Measurements from ENCODE around the gene ACTL8. TPM values are rescaled to one million over a fixed set of nuclear protein-coding genes. Genes with fewer than 3 reads are reported as not detected.

The ACTL8 gene
- total RNA-seq, 1 experiment from 2014 or later, result not detected

DNA sequence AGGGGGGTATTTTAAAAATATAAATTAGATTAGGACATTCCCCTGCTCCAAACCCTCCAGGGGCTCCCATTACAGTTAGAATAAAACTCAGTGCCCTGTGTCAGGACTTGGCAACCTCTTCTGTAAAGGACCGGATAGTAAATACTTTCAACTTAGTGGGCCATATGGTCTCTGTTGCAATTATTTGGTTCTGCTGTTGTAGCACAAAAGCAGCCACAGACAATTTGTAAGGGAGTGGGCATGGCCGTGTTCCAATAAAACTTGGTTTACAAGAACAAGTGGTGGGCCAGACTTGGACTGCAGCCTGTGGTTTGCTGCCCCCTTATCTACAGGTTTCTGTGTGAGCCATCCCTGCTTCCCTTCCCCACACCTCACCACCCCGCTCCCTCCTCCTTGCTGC is 92.0 kb downstream of the ACTL8 start:
- CTCF ChIA-PET, result no interaction called here
- H3K9me3 Mint-ChIP-seq (ENCODE audit: low read depth, unreplicated experiment), result no peaks in the 10 kb centered on the region
- no TSS peak for BruUV-seq (replicated peaks)
- intact Hi-C loops (cut with micrococcal nuclease; ENCODE audit: unreplicated experiment), result no loop called here
- H3K27me3 Mint-ChIP-seq (ENCODE audit: unreplicated experiment), result peaks cover 91% of the 10 kb centered on the region
- H3K4me1 Mint-ChIP-seq (ENCODE audit: low read depth, unreplicated experiment), result no peaks in the 10 kb centered on the region
- H3K36me3 Mint-ChIP-seq (ENCODE audit: insufficient read depth, unreplicated experiment), result no peaks in the 10 kb centered on the region
- no peak for DNase-seq
- TF ChIP-seq, protein P1, sequence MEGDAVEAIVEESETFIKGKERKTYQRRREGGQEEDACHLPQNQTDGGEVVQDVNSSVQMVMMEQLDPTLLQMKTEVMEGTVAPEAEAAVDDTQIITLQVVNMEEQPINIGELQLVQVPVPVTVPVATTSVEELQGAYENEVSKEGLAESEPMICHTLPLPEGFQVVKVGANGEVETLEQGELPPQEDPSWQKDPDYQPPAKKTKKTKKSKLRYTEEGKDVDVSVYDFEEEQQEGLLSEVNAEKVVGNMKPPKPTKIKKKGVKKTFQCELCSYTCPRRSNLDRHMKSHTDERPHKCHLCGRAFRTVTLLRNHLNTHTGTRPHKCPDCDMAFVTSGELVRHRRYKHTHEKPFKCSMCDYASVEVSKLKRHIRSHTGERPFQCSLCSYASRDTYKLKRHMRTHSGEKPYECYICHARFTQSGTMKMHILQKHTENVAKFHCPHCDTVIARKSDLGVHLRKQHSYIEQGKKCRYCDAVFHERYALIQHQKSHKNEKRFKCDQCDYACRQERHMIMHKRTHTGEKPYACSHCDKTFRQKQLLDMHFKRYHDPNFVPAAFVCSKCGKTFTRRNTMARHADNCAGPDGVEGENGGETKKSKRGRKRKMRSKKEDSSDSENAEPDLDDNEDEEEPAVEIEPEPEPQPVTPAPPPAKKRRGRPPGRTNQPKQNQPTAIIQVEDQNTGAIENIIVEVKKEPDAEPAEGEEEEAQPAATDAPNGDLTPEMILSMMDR (IDR thresholded peaks at IDR 0.05; ENCODE audit: unreplicated experiment), result no peak
- H3K27ac Mint-ChIP-seq (ENCODE audit: unreplicated experiment), result no peak overlapping the region
- H3K4me3 Mint-ChIP-seq (ENCODE audit: low read depth, unreplicated experiment), result no peak overlapping the region

DNA sequence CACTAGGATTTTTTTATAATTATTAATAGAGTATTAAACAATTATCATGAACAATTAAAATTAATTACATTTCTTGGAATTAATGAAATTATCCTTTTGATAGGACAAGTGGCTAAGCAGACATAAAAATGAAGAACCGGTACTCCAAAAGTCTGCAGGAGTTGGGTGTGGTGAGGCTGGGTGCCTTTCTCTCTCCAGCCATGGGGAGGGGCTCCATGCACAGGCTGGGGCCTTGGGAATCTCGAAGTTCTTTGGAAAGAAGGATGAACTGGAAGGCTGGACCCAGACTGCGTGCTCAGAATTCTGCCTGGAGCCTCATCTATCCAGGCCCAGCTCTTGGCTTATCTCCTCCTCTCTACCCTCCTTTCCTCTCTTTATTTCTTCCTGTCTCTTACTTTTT is 94.1 kb downstream of the ACTL8 start:
- Mint-ChIP-seq H3K36me3 (ENCODE audit: insufficient read depth, unreplicated experiment) (no peaks in the 10 kb centered on the region), H3K27ac (ENCODE audit: unreplicated experiment) (no peak overlapping the region), H3K4me1 (ENCODE audit: low read depth, unreplicated experiment) (no peaks in the 10 kb centered on the region), H3K4me3 (ENCODE audit: low read depth, unreplicated experiment) (no peak overlapping the region), H3K9me3 (ENCODE audit: low read depth, unreplicated experiment) (no peaks in the 10 kb centered on the region), H3K27me3 (ENCODE audit: unreplicated experiment) (peaks cover 84% of the 10 kb centered on the region)
- TF ChIP-seq, protein P1 (IDR thresholded peaks at IDR 0.05; ENCODE audit: unreplicated experiment), result no peak
- intact Hi-C loops (cut with micrococcal nuclease; ENCODE audit: unreplicated experiment), result no loop called here
- no TSS peak for BruUV-seq (replicated peaks)
- DNase-seq, result no peak
- CTCF ChIA-PET, result no interaction called here

DNA sequence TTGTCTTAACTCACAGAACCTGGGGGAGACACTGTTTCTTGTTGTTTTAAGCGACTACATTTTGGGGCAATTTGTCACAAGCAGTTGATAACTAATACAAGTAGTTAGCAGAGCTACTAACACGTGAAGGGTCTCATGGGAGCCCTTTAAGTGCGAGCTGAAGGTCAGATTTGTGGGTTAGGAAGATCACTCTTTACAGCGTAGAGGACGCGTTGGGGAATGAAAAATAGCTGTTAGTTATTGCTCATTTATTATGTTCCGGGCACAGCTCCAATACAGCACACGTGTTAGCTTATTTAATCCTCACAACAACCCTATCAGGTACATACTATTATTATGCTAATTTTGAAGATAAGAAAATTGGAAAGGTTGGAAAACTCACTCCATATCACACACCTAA is 95.9 kb downstream of the ACTL8 start:
- no peaks in the 10 kb centered on the region for H3K4me1 Mint-ChIP-seq (ENCODE audit: low read depth, unreplicated experiment)
- no peaks in the 10 kb centered on the region for H3K36me3 Mint-ChIP-seq (ENCODE audit: insufficient read depth, unreplicated experiment)
- no peak overlapping the region for H3K27ac Mint-ChIP-seq (ENCODE audit: unreplicated experiment)

DNA sequence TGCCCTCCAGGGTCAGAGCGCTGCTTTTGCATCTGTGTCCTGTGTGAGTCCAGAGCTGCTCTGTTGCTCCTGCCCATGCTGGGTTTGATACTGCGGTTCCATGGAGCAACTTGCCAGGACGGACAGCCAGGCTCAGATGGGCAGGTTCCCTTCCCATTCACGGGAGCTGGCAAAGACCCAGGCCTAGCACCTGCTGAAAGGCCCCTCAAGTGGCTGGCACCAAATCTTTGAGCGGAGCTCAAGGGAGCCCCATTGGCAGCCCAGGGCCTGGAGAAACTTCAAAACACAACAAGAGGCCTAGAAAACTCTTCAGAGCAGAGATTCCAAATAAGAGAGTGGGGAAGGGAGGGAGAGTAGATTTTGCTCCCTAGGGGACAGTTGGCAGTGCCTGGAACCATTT is 97.2 kb downstream of the ACTL8 start:
- TF ChIP-seq, protein P1 (IDR thresholded peaks at IDR 0.05; ENCODE audit: unreplicated experiment), result no peak
- CTCF ChIA-PET, result interaction anchor here (1.2 kb wide), 1 partner anchor 10 kb away, joined by 3 read pairs; no protein-coding TSS in a partner anchor
- H3K4me3 Mint-ChIP-seq (ENCODE audit: low read depth, unreplicated experiment), result no peak overlapping the region
- peaks cover 84% of the 10 kb centered on the region for H3K27me3 Mint-ChIP-seq (ENCODE audit: unreplicated experiment)
- H3K36me3 Mint-ChIP-seq (ENCODE audit: insufficient read depth, unreplicated experiment), result no peaks in the 10 kb centered on the region
- H3K9me3 Mint-ChIP-seq (ENCODE audit: low read depth, unreplicated experiment), result no peaks in the 10 kb centered on the region
- intact Hi-C loops (cut with micrococcal nuclease; ENCODE audit: unreplicated experiment), result no loop called here
- no peak overlapping the region for H3K27ac Mint-ChIP-seq (ENCODE audit: unreplicated experiment)
- no TSS peak for BruUV-seq (replicated peaks)
- no peaks in the 10 kb centered on the region for H3K4me1 Mint-ChIP-seq (ENCODE audit: low read depth, unreplicated experiment)
- no peak for DNase-seq

More for the DNA sequence above, 95.9 kb downstream of the ACTL8 start:
- CTCF ChIA-PET, result interaction anchor here (1.2 kb wide), 1 partner anchor 9 kb away, joined by 3 read pairs; no protein-coding TSS in a partner anchor
- BruUV-seq (replicated peaks), result no TSS peak
- intact Hi-C loops (cut with micrococcal nuclease; ENCODE audit: unreplicated experiment), result no loop called here
- TF ChIP-seq, protein P1 (IDR thresholded peaks at IDR 0.05; ENCODE audit: unreplicated experiment), result no peak
- no peak for DNase-seq
- no peak overlapping the region for H3K4me3 Mint-ChIP-seq (ENCODE audit: low read depth, unreplicated experiment)
- H3K27me3 Mint-ChIP-seq (ENCODE audit: unreplicated experiment), result peaks cover 84% of the 10 kb centered on the region
- no peaks in the 10 kb centered on the region for H3K9me3 Mint-ChIP-seq (ENCODE audit: low read depth, unreplicated experiment)
